Measurements from ENCODE around the gene WDR93. TPM values are rescaled to one million over a fixed set of nuclear protein-coding genes. Genes with fewer than 3 reads are reported as not detected.

WDR93 gene
- total RNA-seq, 4 donors from 2014 or later, result not detected

DNA sequence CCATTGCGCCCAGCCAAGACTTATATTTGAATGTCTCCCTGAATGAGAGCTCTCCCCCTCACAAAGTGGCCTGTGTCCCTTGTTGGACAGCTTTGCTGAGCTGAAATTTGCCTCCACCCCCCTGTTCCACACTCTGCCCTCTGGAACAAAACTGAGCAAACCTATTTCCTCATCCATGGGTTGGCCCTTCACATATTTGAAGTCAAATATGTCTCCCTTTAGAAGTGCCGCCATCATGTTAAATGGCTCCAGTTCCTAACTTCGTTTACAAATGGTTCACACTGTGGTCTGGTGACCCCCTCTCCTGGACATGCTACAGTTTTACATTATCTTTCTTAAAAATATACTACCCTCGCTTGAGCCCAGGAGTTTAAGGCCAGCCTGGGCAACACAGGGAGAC, 16.1 kb upstream of the WDR93 start:
- Histone ChIP-seq H3K27me3 (no peaks in the 10 kb centered on the region), H3K9me3 (no peaks in the 10 kb centered on the region), H3K4me1 (peaks cover 0 to 4% (median 0%) of the 10 kb centered on the region in 3 donors), H3K36me3 (no peaks in the 10 kb centered on the region), H3K27ac (no peak overlapping the region), H3K4me3 (no peak overlapping the region)
- DNase-seq, result no peak
- WGBS, 2 donors, result 75 to 82% methylated on average over 4 of the region's 4 CpGs
- TF ChIP-seq POLR2A (IDR thresholded peaks at IDR 0.05), result no peak
- TF ChIP-seq, protein P1, sequence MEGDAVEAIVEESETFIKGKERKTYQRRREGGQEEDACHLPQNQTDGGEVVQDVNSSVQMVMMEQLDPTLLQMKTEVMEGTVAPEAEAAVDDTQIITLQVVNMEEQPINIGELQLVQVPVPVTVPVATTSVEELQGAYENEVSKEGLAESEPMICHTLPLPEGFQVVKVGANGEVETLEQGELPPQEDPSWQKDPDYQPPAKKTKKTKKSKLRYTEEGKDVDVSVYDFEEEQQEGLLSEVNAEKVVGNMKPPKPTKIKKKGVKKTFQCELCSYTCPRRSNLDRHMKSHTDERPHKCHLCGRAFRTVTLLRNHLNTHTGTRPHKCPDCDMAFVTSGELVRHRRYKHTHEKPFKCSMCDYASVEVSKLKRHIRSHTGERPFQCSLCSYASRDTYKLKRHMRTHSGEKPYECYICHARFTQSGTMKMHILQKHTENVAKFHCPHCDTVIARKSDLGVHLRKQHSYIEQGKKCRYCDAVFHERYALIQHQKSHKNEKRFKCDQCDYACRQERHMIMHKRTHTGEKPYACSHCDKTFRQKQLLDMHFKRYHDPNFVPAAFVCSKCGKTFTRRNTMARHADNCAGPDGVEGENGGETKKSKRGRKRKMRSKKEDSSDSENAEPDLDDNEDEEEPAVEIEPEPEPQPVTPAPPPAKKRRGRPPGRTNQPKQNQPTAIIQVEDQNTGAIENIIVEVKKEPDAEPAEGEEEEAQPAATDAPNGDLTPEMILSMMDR (IDR thresholded peaks at IDR 0.05), result no peak
- intact Hi-C loops (cut with DNase I), result no loop called here

DNA sequence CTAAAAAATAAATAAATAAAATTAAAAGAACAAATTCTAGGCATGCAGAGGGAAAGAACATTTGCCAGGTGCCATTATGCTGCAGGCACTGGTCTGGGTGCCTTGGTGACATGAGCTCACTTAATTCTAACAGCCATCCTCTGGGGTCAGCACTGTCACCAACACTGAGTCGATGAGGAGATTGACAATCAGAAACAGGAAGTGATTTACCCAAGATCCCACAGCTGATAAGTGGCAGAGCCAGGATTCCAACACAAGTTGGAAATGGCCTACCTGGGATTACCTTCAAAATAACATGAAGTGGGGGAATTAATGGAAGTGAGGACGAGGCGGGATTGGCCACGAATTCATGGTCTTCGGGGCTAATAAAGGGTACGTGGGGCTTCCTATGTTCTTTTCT, 15.0 kb upstream of the WDR93 start:
- DNase-seq, result no peak
- Histone ChIP-seq H3K27me3 (no peaks in the 10 kb centered on the region), H3K4me3 (no peak overlapping the region), H3K36me3 (no peaks in the 10 kb centered on the region), H3K4me1 (peaks cover under 1 to 13% (median 5%) of the 10 kb centered on the region in 3 donors), H3K27ac (no peak overlapping the region), H3K9me3 (no peaks in the 10 kb centered on the region)
- TF ChIP-seq, protein P1 (IDR thresholded peaks at IDR 0.05), result no peak
- TF ChIP-seq POLR2A (IDR thresholded peaks at IDR 0.05), result no peak
- WGBS, 2 donors, result 79 to 80% methylated on average over 6 of the region's 6 CpGs
- intact Hi-C loops (cut with DNase I), result no loop called here

DNA sequence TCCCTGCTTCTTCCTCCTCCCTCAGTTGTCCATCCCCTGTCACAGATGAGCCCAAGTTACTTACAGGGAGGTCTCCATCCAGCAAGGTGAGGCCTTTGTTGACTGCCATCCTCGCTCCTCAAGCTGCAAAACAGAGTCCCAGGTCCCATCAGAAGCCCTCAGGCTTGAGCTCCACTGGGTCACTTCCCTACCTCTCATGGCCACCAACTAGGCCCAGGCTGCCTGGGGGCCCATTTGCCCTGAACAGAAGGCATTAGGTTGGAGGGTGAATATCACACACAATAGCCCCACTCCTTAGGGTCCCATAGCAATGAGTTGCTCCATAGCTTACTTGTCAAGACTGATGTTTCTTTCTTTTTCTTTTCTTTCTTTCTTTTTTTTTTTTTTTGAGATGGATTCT, 13.2 kb upstream of the WDR93 start:
- TF ChIP-seq POLR2A (IDR thresholded peaks at IDR 0.05), result no peak
- TF ChIP-seq, protein P1 (IDR thresholded peaks at IDR 0.05), result no peak
- DNase-seq, result no peak
- H3K27me3 ChIP-seq, result no peaks in the 10 kb centered on the region
- peaks cover 0 to under 1% (median 0%) of the 10 kb centered on the region in 3 donors for H3K36me3 ChIP-seq
- no peak overlapping the region for H3K4me3 ChIP-seq
- H3K27ac ChIP-seq, result no peak overlapping the region
- peaks cover 6 to 21% (median 11%) of the 10 kb centered on the region in 3 donors for H3K4me1 ChIP-seq
- intact Hi-C loops (cut with DNase I), result no loop called here
- H3K9me3 ChIP-seq, result no peaks in the 10 kb centered on the region
- 78 to 100% methylated on average over 1 of the region's 1 CpG for WGBS, 2 donors

DNA sequence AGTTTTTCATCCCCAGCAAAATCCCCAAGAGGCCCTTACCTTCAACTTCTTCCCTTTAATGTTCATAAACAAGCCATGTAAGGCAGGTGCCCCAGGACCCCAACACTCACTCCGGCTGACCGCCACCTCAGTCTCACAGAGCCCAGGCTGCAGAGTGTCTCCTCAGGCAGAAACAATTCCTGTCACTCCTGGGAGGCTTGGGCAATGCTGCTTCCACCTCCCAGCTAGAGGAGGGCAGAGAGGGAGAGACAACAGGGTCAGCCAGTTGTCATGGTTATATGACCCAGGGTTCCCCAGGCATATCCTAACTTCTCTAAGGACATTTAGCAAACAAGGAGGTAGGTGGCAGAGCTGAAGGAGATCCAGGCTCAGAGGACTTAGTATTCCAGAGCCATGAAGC, 11.4 kb upstream of the WDR93 start, which contains the start of gene PLIN1:
PLIN1 (minus strand) TSS at position 156 of the 400 bp plus-strand sequence. CDS start 1,878 bp downstream, outside the sequence.
- 83% methylated on average over 1 of the region's 2 CpGs; no CpG with 5 or more reads in 1 of the 2 donors for WGBS, 2 donors
- Histone ChIP-seq H3K27ac (peak within 1 kb of the TSS in 3 of 4 donors; percentile 49 to 83 (median 56)), H3K4me3 (no peak within 1 kb of the TSS)

DNA sequence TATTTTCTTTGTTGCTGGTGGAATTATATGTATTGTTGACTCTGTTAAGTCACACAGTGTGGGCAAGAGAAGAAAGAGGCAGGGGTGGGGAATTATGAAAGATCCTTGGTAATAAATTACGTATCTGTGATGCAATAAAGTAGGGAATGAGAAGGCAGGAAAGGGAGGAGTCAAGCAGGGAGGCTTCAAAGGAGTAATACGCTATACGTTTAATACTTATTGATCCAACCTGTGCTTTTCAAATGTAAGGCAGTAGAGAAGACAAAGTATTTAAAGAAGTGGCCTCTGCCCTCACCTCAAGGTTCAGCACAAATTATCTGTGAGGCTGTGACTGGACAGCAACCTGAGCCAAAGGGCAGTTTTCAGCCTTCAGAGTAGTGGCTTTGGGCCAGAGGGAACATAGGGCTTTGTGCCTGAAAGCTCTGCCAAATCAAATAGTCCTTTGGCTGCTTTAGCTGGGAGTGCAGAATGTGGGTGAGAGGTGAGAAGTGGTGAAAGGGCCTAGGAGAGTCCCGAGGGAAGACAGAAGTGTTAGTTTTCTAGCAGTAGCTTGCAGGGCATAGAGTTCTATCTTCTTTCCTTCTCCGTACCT, 10.2 kb upstream of the WDR93 start:
- TF ChIP-seq, protein P1 (IDR thresholded peaks at IDR 0.05), result no peak
- no peak for TF ChIP-seq POLR2A (IDR thresholded peaks at IDR 0.05)
- Histone ChIP-seq H3K4me1 (peaks cover 6 to 18% (median 11%) of the 10 kb centered on the region in 3 donors), H3K27me3 (no peaks in the 10 kb centered on the region), H3K4me3 (peak overlapping the region in 1 of 4 donors; percentile 0), H3K36me3 (peaks cover 0 to 24% (median 0%) of the 10 kb centered on the region in 3 donors), H3K27ac (peak overlapping the region in 3 of 4 donors; percentile 55 to 83 (median 56)), H3K9me3 (no peaks in the 10 kb centered on the region)
- intact Hi-C loops (cut with DNase I), result no loop called here
- 35 to 39% methylated on average over 5 of the region's 5 CpGs for WGBS, 2 donors
- DNase-seq, result no peak

More for the DNA sequence above, 11.4 kb upstream of the WDR93 start, which contains the start of gene PLIN1:
- Histone ChIP-seq H3K36me3 (peaks cover 0 to 19% (median 0%) of the 10 kb centered on the region in 3 donors), H3K27me3 (no peaks in the 10 kb centered on the region), H3K4me1 (peaks cover 6 to 18% (median 11%) of the 10 kb centered on the region in 3 donors), H3K9me3 (no peaks in the 10 kb centered on the region)
- intact Hi-C loops (cut with DNase I), result no loop called here
- TF ChIP-seq, protein P1 (IDR thresholded peaks at IDR 0.05), result no peak
- TF ChIP-seq POLR2A (IDR thresholded peaks at IDR 0.05), result no peak
- DNase-seq, result no peak
